OCI-M1 (cell line): ENCODE measurements around the gene ZFAND2B.
"Not testable (repeated sequence)": the region's sequence is repeated elsewhere in the genome, so short reads cannot be mapped to it uniquely, and the experiment has no call there.

Source experiments
- DNase-seq: peaks from one replicate; lab custom pipeline; 2025; lab: John Stamatoyannopoulos, UW

Gene ZFAND2B

GRCh38 chr2:219250049-219250781 lies 43.6 kb downstream of the ZFAND2B start:
- no peak for DNase-seq

- DNase-seq, result no peak
These were observed 45.1 kb downstream of the ZFAND2B start for GRCh38 chr2:219251656-219252055.

GRCh38 chr2:219252084-219252483 lies 45.5 kb downstream of the ZFAND2B start:
- no peak for DNase-seq

DNA sequence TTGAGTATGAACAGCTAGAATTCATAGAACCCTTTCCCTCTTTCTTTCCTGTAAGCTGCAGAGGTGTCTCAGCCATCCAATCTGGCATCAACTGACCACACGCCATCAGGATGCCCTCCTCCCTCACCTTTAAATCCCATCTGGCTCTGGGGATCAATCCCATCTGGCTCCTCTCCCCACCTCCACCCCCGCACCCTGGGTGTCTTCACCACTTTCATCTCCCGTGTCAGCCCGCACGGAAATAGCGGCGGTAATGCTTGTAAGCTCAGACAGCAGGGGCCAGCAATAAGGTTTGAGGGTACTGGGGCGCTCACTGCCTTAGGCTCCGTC lies 46.0 kb downstream of the ZFAND2B start:
- no peak for DNase-seq

DNA sequence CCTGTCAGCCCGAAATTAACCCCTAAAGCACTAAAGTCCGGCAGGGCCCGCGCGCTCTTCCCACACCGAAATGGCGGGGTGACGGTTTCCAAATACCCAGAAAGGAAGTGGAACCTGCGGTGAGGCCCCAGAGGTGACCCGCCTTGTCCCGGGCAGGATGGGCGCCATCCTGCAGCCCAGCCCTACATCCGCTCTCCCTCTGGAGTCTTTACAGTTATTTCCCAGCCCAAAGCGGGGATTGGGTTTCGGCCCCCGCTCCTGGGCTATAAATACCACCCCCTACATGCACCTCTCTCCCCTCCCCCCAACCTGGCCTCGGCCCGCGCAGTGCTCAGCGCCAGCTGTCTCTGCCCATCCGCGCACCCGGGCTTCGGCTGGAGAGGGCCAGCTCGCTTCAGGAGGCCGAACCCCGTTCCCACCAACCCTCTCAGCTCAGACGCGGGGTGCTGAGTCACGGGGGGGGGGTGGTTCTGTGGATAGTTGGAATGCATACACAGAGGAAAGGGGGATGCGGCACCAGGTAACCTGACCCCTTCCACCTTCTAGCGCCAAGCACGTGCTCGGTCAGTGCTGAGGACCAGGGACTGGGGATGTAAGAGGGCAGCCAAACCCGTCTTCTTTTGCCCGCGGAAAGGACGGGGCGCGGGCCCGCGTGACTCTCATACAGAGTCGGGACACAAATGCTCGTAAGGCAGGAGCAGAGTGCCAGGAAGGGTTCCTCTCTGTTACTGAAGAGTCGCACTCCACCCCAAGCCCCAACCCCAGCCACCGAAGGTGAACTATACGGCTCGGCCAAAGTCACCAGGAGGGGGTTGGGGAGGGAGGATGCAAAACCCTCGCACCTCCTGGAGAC lies 46.5 kb downstream of the ZFAND2B start, which contains the start of gene TUBA4B:
TUBA4B (plus strand) TSS at position 344 of the 853 bp plus-strand sequence; CDS start at position 509, 165 bp downstream.
- DNase-seq, result peak; percentile 59

DNA sequence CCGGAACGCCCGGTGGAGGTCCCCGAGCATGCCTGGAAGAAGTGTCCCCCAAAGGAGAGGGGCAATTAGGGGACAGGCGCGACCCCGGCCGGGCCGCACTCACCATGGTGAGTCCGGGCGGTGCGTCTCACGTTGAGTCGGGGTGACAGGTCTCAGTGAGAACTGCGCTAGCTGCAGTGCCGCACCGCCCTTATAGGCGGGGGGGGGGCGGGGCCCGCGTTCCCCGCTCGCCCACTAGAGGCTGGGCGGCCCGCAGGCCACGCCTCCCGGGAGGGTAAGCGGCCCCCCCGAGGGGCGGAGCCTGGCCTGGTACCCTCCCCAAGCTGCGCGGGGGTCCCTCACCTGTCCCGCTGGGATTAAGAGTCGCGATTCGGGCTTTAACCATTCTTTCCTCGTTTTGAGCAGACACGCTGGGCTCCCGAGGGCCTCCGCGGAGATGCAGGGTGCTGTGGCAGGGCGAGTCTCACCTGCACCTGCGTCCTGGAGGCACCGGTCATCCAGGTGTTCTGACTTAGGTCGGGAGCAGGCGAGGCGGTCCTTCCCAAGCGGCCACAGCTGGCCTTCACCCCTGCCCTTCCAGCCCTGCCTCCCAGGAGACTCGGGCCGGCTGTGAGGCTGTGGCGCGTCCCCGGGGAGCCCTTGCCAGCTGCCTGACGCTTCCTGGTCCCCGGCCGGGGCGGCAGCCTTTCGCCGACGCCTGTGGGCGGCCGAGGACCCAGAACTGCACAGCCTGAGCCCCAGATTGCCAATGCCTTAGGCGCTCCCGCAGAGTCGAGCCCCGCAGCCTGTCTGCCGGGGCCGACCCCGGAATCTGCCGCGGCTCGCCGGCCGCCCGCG lies 47.4 kb downstream of the ZFAND2B start, which contains the start of gene TUBA4A:
TUBA4A (minus strand) TSS at position 166 of the 837 bp plus-strand sequence; CDS start at position 106, 60 bp downstream.
- DNase-seq, result peak; percentile 85

- DNase-seq, result peak; percentile 68
These were observed 48.1 kb downstream of the ZFAND2B start for GRCh38 chr2:219254590-219255201.

GRCh38 chr2:219258942-219259341 lies 52.4 kb downstream of the ZFAND2B start:
- not testable (repeated sequence) for DNase-seq
